ENCODE measurements around the gene C1RL.

Gene C1RL

DNA sequence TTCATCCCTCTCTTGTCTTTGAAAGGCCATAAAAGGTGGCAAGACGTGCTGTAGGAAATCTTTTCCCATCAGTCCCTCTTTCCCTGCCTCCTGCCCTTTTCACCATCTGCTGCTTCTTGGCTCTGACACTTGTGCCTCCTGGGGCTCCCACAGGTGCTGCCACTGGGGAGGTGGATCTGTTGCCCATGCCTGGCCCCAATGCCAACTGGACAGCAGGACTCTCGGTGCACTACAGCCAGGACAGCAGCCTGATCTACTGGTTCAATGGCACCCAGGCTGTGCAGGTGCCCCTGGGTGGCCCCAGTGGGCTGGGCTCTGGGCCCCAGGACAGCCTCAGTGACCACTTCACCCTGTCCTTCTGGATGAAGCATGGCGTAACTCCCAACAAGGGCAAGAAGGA lies 27.7 kb upstream of the C1RL start:
- DNase-seq = no peak

DNA sequence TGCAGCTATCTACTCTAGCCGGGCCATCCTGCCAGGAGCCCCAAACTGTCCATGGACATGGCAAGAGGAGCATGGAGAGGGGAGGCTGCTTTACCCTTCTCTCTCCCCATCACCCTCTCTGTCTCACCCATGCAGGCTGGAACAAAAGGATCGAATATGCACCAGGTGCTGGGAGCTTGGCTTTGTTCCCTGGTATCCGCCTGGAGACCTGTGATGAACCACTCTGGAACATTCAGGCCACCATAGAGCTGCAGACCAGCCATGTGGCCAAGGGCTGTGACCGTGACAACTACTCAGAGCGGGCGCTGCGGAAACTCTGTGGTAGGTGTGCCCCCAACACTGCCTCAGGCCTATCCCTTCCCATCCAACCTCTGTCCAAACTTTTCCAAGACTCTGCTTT lies 27.1 kb upstream of the C1RL start:
- no peak for DNase-seq

DNA sequence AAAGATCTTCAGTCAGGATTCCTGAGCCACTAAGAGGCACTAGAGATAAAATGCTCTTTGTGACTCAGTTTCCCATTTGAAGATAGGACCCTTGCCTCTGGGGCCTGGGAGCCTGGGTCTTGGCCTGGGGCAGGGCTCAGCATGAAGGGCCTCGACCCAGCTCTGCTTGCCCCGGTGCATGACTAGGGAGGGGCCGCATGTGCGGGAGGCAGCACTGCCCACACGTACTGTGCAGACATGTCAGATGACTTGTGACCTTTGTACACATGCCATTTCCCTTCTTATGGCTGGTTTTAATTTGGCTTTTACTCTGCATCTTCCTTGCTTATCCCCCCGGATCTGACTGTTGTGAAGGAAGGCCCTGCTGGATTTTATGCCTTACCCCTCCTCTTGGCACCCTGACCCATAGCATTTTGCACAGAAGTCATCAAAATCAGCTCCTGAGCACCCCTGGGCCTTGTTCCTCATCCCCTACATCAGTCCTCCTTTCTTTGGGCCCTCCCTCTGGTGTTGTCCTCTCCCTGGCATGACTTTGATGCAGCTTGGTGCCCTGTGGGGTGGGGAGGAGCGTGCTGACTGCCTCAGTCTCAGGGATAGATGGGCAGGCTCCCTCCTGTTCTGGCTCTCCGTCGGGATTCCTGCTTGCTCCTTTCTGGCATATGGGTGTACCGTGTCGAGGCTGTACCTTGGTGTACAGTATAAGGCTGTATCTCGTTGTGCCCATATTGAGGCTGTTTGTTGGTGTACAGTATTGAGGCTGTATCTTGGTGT lies 25.6 kb upstream of the C1RL start:
- DNase-seq = no peak

DNA sequence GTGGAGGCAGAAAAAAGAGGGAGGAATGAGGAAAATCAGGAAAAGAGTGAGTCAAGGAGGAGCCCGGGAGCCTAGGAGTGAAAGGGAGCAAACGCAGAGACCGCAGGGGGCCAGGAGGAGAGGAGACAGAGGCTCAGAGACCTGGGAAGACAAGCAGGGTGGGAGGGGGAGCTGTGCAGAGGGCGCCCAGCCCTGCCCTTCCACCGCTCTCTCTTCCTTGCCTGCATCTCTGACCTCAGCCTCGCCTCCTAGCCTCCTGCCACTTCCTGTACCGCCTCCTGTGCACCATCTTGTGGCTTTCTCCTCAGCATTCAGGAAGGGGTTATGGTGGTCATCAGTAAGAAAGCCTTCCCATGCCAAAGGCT lies 22.5 kb upstream of the C1RL start:
- peak; percentile 18 for DNase-seq

DNA sequence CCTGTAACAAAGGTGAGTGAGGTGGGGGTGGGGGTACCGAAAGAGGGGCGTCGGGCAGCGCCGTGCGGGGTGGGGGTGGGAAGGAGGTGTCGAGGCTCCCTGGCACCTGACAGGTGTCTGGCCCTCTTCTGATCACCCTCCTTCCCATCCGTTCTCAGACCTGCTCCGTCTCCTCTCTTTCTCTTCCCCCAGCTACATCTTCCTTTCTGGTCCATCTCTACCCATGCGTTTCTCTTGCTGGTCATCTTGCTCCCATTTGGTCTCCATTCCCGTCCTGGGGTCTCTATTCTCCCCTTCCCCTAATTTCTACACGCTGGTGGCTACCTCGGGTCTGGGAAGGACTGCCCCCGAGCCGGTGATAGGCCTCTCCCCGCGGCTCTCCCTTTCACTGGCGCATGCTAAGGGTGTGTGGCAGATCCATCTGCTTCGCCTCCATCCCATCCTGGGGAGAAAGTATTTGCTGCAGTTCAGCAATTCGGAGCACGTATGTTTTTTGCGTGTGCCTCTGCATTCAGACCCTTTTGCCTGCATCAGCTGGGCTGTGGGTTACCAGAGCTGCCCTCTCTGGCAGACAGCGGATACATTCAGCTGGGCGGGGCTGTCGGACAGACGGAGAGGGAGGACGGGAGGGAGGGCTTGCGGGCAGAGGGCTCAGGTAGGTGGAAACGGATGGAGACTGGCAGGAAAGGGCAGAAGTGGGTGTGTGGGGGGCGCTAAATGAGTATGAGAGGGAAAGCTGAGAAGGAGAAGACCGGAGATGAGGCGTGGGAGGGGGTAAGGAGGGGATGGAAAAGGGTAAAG lies 21.9 kb upstream of the C1RL start:
- DNase-seq = peak; percentile 44

DNA sequence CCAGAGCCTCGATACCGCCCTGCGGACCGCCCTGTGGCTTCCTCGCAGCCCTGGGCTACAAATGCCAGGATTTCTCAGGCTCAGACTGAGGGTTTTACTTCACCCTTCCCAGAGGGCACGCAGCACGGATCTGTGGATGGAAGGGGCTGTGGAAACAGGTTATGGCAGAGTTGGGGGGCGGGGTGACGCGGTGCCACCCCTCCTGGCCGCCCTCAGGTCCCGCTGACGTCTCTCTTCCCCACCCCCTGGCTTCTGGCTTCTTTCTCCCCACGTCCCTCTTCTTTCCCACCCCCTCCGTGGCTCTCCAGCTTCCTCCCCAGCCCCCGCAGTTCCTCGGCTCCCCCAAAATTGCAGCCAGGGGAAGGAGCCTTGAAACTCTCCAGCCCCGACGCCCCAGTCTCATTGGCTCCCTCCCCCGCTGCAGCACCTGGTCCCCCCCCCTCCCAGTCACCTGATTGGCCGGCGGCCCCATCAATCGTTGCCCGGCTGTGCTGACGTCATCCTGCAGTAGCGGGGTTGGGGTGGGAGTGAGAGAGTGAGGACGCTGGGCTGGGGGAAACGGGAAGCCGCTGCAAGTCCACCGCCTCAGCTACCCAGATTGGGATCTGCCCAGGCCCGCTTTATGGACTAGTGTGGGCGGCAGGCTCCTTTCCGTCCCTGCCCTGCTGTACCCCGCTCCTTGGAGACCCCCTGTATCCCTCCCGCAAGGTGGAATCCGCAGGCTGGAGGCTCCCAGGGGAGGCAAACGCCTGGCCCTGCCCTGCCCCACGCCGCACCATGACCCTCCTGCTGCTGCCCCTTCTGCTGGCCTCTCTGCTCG lies 21.1 kb upstream of the C1RL start, which contains the start of gene CLSTN3:
CLSTN3 (plus strand) TSS at position 500 of the 820 bp plus-strand sequence; CDS start at position 778, 278 bp downstream.
- DNase-seq = peak; percentile 82

DNA sequence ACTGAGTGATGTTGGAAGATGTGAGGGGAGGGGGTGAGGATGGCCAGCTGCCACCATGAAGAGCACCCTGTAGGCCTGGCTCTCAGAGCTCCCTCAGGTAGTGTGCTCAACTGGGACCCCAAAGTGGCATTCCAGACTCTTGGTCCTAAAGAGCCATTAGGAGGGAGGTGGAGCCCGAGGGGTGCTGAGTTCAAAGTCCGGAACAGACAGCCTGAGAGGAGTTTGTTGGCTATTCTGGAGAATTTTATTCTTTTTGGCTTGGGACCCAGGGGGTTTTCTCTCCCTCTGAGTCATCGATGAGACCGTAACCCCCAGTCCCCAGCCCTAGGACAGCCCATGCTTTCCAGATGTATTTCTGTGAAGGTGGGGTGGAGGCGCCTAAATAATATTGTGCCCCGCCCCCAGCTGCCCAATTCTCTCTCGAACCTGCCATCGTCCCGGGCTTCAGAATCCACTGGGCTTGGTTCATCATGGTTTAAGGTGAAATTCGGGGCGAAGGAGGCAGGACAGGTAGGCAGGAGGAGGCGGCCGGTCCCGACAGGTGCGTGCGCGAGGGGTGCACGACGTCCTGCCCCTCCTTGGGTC lies 20.4 kb upstream of the C1RL start:
- no peak for DNase-seq

DNA sequence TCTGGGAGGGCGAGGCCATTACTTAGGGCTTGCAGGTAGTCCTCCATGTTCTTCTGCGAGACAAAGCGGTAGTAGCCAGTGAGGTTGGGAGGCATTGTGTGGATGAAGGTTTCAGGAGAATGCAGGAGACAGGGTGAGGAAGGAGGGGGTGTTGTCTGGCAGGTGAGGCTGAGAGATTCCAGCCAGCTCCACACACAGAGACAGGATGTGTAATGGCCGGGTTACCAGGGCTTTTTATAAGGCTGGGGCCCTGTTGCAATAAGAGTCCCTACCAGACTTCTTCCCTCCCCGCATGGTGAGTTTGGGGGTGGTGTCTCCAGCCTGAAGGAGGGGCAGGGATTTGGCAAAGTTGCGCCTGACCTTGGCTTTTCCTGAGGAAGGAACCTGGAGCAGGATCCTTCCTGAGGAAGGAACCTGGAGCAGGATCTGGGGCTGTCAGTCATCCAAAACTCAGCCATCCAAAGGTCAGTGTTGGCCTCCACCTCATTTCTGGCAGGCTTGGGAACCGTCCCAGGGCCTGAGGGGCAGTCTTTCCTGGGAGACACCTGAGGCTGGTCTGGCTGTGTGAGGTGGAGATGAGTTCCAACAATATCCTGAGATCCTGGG lies 19.8 kb upstream of the C1RL start, which contains the start of gene RBP5:
RBP5 (minus strand) TSS at position 209 of the 606 bp plus-strand sequence; CDS start at position 95, 114 bp downstream.
- no peak for DNase-seq

DNA sequence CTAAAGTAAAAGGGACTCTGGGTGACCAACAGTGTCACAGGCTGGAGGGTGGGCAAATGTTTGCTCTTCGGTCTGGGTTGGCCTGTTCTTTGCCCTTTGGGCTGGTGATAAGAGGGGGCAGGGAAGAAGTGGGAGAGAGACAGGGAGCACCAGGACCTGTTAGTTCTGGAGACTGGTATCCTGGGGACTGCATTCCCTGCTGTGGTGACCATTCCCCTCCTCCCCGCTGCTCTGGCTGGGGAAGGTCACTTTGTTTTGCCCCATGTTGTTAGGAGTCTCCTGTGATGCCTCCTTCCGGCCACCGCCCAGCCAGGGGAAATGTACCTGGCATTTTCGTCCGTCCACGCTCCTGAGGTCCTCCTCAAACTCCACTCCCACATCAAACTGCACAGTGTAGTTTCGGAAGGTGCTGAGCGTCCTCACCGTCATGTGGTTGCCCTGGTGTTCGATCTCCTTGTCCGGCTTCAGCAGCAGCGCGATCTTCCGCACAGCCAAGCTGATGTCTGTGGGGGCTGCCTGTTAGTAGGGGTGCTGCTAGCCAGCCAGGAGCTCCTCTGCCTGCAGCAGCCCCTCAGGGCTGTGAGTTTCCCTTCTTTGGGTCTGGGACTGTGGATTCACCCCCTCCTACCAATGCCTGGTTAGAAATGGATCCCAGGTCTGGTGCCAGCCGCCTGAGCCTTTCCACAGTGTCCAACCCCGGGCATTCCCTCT lies 19.1 kb upstream of the C1RL start:
- no peak for DNase-seq

DNA sequence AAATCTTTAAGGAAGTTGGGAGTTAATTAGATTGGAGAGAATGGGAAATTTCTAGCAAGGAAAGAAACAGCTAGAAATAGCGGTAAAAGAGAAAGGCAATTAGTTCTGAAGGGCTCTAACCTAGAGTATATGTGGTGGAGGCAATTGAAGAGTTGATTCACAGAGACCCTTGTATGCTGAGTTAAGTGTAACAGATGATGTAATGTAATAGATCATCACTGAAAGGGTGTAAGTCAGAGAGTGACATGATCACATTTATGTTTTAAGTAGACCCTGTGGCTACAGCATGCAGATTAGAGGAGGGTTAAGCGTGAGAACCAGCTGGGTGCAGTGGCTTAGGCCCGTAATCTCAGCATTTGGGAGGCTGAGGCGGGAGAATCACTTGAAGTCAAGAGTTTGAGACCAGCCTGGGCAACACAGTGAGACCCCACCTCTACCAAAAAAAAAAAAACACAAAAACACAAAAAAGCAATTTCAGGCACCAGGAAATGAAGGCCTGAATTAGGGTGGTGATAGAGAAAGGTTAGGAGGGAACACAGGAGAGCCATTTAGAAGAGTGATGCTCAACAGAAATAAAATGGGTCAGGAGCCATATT lies 16.7 kb upstream of the C1RL start:
- DNase-seq = no peak

DNA sequence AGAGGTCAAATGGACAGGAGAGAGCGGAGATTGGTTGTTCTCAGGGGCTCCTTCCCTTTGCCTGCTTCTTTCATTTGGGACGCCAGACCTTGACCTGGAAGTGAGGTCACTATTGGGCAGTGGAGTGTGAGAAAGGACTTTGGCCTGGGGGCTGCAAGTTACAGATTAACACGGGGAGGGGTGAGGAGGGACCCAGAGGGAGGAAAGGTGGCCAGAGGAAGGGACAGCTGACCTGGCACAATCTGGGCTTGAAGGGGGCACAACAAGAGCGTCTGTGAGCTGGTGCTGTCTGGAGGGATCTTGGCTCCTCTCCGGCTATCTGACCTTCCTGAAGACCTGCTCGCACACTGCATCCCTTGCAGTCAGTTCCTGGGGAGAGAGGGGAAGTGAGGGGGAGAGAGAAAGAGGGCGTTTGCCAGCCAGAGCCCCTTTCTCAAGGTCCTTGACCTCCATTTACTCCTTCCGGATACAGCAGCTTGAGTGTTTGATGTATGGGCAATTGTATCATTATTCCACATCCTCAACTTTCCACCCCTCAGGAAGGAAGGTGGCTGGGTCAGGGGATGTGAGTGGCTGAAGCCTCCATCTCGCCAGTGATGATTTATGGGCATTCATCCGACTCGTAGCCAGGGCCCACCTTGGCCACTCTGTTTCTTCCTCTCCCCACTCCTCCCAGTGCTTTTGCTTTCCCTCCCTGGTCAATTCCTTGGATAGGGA lies 14.9 kb upstream of the C1RL start:
- DNase-seq = no peak

DNA sequence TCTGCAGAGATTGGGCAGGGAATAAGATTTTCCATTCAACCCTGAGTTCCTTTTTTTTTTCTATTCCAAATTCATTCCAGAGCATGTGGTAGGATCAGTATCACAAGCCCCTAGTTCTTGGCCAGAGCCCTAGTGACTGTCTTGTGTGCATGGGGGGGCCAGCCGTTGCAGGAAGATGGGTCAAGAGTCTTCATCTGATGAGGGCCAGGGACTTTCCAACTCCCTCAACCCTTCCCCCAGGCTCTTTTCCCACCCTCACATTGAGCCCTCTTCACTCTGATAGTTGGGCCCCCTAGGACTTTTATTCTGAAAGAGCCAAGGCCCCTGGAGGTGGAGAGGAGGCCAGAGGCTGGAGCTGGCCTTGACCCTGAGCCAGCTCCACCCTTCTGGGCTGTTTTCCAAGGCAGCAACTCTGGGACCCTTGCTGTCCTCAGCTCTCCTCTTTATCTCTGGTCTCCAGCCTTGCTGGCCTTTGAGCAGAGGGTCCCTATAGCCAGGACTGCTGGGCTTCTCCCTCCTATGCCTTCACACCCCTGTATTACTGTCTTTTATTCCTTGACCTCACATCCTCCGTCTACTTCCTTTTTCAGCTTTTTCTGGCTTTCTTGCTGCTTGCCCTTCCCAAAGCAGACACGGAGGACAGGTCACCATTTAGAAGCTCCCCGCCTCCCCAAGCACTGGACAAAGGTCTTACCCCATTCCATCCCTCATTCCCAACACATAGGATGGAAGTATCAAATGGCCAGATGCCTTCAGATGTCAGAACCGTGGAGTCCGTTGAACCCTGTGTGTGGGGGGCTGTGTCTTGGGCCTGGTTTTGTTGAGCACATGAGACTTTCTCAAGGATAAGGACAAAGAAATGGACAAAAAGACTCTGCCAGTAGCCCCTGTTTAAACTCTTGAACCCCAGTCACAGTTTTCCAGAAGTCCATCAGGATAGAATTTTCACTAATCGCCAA lies 14.1 kb upstream of the C1RL start:
- no peak for DNase-seq

DNA sequence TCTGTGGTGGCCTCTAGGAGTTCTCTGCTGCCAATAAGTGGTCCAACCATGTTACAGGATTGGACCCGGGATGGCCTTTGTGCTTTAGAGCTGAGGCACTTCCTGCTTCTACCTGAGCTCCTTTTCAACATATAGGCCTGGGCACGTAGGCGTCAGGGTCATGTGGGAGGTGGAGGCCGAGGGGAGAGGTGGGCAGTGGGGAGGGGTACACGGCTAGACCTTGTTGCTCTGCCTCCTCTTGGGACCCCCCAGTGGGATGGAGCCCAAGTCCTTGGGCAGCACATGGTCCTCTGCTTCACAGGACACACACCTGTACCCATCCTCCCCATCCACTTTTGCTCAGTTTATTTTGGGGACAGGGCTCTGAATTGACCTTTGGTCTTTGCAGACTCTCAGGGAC lies 12.3 kb upstream of the C1RL start:
- DNase-seq = no peak

DNA sequence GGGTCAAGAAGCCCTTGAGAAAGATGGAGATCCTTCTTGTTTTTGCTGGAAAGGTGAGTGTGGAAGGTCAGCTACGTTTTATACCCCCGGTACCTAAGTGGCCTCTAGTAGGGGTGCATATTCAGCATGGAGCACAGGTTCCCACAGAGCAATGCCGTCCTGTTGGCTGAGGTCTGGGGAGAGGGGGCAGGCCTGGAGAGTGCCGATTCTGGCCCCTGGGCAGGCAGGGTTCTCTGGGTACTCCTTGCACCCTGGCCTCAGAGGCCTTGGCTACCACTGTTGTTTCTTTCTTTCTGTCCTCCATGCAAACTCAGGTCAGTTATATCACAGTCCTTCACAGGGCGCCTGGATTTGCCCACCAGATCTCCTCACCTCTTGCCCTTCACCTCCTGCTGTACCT lies 11.2 kb upstream of the C1RL start:
- no peak for DNase-seq

DNA sequence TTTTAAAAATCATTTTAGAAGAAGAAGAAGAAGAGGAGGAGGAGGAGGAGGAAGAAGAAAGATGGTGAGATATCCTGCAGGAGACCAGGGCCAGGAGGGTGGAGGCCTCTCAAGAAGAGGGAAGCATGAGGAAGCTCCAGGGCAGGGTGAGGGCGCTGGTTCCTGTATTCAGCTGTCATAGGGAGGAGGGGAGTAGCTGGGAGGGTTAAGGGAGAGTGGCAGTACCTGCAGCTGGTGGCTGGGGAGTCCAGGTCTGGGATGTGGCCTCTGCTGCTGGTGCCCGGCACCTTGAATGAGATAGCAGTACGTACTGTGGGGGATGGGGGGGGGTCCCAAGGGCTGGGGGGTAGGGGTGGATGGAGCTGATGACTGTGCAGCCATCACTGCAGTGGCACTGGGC lies 9.9 kb upstream of the C1RL start:
- no peak for DNase-seq

DNA sequence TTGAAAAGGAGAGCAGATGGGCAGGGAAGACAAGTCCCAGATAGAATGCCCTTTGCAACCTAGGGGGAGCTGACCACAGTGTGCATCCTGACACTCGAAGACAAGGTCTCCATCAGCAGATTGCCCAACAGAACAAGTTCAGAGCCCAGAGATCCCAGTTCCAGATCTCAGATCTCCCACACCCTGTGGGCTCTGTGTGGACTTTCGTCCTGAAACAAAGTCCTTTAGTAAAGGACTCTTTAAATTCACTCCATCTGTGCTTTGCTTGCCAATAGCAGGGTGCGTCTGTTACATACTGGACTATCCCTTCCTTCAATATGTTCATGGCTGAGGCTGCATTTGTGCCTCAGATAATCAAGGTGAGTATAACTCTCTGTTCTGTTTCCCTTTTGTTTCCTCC lies 8.7 kb upstream of the C1RL start:
- DNase-seq = no peak

DNA sequence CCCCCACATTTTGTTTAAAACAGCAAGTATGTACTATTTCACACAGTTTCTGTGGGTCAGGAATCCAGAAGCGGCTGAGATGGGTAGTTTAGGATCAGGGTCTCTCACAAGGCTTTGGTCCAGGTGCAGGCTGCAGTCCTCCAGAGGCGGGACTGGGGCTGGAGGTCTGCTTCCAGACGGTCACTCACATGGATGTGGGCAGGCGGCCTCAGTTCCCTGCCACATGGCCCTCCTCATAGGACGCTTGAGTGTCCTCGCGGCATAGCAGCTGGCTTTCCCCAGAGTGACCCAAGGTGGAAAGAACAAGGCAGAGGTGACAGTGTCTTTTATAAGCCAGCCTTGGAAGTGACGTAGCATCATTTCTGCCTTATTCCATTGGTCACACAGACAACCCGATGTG lies 7.9 kb upstream of the C1RL start:
- DNase-seq = no peak

DNA sequence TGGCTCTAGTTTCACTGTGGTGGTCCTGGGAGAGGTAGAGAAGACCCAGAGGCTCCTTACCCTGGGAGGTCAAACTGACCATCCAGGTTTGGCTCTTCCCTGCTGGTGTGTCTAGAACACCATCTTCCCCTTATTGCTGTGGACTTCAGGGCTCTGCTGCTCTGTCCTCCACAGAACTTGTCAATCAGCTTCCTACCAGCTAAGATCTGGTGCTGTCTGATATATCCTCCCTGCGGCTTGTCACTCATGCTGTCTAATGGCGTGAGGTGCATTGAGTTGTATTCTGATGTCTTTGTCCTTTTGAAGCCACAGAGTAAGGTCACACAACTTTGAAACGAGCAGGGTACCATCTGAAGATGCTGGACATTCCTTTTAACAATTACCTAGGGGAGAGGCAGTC lies 7.2 kb upstream of the C1RL start:
- no peak for DNase-seq

DNA sequence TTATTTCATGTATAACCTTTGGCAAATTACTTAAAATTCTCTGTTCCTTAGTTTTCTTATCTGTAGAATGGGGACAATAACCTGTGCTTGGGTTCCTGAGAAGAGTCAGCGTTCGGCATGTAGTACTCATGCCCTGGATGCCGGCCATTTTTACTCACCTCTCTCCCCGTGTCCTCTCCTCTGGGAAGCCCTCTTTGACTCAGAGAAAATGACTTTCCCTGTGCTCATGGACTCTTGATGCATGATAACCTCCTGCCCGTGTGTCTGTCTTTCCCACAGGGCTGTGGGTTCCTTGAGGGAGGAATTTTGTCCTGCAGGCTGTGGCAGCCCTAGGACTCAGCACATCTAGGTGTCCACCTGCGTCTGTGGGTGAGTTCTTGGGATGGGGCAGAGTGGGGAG lies 5.8 kb upstream of the C1RL start:
- DNase-seq = no peak

DNA sequence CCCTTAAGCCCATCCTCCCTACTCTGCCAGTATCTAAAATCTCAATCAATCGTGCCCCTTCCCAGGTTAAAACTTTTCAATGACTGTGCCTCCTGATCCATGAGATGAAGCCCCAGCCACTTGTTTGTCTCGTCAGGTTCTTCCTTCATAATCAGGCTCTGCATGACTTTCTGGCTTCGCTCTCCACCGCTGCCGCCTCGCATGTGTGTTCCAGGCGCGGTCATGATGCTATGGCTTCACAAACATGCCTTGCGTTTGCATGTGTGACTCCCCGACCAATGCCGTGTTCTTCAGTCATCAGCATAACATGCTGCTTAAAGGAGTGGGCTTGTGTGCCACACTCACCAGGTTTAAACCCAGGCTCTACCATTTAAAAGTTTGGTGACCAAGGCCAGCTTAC lies 5.0 kb upstream of the C1RL start:
- DNase-seq = no peak
